ENCODE results near the gene NR2F1-AS1.

The NR2F1-AS1 gene

GRCh38 chr5:93603078-93603792, 22.2 kb upstream of the NR2F1-AS1 start:
- no peak for DNase-seq

- no peak for DNase-seq
These were observed 21.4 kb upstream of the NR2F1-AS1 start for GRCh38 chr5:93602241-93603077.

GRCh38 chr5:93601802-93602155, 20.8 kb upstream of the NR2F1-AS1 start:
- no peak for DNase-seq

DNA sequence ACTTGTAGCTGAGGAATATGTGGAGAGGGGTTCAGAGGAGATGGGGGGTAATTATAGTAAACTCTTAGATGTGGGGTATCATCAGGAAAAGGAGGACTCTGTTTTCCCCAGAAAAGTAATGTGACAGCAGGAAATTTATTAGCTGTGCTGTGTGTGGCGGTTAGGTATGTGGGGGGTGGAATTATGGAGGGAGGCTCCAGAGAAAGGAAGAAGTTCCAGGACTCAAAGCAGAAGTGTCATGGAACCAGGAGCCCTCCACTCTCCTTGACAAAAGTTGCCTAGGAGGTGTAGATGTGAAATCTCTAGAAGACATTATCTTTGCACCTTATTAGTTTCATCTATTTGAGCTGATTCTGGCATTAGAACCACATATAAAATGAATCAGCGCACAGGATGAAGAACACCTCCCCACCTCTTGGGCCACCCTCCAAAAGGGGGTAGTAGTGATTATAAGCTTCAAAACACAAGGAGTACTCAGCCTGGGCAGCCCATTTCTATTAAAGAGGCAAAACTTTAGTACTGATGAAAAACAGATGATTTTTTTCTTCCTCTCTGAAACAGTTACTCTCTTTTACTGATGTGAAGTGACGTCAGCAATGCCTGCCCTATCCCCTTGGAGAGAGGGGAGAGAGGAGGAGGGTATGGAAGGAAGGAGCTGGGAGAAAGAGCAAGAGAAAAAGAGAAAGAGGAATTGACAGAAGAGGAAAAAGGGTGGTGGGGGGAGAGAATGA, 20.2 kb upstream of the NR2F1-AS1 start:
- peak in 1 of 2 experiments; percentile 49 for DNase-seq

DNA sequence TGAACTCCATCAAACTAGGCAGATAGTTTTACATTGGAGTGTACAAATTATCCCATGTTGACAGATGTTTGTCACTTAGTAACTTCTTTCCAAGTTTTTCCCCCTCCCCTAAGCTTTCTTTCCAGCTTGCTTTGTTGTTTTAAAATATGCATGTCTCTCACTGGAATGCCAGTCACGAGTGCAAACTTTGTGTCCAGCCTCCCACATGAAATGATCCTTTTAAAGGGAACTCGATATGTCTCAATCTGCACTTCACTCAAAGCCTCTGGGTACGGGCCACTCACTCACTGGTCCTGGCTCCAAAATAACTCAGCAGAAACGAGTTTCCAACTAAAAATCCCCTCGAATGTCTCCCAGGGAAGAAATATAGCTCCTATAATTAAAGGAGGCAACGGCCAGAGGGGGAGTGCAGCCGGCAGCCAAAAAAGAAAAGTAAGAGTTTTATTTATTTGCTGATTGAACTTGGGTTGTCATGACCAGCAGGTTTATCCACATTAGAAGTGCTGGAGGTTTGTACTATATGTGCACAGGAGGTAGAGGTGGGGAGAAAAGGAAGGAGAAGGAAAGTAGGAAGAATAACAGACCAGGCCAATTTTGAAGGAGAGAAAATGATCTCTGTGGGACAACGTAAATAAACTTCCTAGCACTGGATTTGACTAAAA, 19.5 kb upstream of the NR2F1-AS1 start:
- DNase-seq = no peak

DNA sequence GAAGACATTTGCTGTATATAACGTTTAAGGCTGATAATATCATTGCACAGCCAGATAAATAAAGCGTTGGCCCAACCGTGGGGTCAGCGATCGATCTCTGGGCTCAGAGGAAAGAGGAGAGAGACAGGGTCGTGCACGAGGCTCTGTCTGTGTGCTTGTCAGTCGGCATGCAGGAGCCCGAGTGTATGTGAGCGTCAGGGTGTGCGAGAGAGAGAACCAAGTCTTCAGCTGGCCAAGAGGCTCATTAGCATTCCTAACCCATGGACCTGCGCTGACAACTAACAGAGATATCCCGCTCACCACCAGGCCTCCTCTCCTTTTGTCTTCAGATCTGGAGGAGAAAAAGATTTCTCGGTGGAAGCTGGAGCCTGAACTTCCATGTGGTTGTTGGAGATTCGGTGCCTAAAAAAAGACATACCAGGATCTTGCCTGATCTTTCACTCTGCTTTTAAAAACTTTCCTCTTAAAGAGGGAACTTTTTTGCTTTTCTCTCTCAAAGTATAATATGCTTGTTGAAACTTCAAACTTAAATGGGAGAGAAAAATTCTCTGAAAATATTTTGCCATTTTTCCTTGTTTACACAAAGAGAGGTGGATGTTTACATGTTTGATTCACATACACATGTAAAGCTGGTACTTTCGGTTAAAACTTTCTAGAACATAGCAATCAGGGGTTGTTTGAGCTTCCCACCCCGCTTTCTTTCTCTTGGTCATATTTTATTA, 18.5 kb upstream of the NR2F1-AS1 start:
- peak in 1 of 2 experiments; percentile 50 for DNase-seq

- DNase-seq = no peak
These were observed 18.0 kb upstream of the NR2F1-AS1 start for GRCh38 chr5:93599001-93599379.

GRCh38 chr5:93598091-93599000, 17.3 kb upstream of the NR2F1-AS1 start:
- DNase-seq = no peak

DNA sequence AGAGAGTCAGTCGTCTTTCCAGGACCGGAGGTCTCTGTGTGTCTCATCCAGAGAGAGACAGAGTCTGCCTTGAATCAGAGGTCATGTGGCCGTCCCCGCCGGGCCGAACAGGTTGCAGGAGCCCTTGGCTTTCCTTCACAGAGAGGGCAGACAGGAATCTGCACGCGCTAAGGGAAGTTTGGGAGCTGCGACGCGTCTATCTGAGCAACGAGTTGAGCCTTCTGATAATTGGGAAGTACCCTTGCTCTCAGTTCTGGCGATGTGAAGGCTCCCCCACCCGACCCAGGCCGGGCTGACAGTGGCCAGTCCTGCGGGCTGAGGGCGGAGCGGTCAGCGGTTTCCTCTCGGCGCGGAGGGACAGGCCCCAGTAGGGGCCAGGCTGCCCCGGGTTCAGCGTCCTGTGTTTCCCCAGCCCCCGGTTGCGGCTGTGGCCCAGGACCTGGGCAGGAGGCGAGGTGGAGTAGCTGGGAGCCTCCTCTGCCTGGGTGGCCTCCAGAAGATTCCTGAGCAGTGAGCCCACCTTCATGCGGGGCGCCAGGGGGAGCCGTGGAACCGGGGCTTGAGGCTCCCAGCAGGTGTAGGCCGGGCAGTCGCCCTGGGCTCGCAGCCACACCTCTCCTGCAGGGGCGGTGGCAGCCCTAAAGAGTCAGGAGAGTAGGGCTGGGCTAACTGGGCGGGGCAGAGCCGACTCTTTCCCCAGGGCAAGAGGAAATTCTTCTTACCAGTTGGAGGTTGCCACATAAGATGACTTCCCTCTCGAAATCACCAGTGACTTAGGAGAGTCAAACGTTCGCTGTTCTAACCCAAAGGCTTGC, 15.9 kb upstream of the NR2F1-AS1 start:
- no peak for DNase-seq

GRCh38 chr5:93596310-93596675, 15.3 kb upstream of the NR2F1-AS1 start:
- DNase-seq = no peak

- DNase-seq = no peak
These were observed 14.6 kb upstream of the NR2F1-AS1 start for GRCh38 chr5:93595420-93596147.

- no peak for DNase-seq
These were observed 13.8 kb upstream of the NR2F1-AS1 start for GRCh38 chr5:93594591-93595419.

DNA sequence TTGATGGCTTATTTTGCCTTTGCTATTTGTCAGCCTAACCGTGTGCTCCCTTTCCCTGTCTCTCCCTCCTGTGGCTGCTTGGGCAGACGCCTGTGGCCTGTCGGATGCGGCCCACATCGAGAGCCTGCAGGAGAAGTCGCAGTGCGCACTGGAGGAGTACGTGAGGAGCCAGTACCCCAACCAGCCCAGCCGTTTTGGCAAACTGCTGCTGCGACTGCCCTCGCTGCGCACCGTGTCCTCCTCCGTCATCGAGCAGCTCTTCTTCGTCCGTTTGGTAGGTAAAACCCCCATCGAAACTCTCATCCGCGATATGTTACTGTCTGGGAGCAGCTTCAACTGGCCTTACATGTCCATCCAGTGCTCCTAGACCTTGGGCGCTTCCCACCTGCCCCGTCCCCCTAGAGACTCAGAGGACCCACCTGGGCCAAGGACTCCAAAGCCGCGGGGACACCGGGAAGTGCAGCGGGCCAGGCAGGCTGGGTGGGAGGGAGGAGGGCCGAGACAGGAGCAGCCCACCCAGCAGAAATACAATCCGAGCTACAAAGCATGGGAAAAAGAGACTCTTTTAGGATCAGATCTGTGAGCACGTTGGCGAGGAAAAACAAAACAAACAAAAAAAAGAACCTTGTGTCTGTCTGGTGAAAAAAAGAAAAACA, 12.6 kb upstream of the NR2F1-AS1 start:
- peak in 1 of 2 experiments; percentile 46 for DNase-seq

DNA sequence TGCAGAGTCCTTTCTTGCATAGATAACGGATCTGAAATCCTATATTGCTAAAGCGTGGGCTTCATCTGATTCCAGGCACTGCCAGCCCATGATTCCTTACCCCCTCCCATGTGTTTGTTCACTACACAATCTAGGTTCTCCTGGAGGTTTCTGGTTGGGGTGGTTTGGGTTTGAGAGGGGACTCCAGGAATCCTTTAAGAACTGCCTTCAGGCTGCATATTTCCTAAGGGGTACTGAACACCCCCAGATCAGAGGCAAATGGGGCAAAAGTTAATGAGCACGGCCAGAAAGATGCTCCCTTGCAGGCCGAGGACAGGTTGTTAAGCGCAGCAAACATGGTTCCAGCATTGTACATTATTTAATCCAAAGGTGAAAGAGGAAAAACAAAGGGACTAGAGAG, 11.9 kb upstream of the NR2F1-AS1 start:
- DNase-seq = no peak

DNA sequence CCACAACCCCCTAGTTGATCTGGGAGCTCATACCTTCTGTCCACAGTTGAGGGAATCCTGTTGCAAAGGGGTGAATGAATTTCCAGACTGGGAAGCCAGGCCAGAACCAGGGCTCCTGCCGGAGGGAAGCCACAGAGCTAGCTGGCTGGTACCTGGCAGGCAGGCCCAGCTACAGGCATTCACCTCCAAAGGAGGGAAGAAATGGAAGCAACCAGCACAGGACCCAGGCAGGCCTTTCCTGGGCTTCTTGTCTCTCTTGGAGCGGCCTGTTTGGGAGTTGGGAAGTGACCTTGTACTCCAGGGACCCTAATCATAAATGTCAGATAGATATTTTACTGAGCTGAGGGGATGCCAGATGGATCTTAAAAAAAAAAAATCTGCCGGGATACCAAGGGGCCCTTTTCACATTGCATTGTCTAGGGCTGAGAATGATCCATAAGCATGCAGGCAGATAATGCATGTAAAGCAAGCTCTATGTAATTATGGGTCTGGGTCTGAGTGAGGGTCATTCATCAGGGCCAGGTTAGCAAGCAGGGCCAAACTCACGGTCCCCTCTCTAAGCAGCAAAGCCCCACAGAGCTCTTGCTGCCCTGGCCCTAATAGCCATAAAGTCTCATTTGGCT, 10.4 kb upstream of the NR2F1-AS1 start:
- no peak for DNase-seq

- no peak for DNase-seq
These were observed 9.5 kb upstream of the NR2F1-AS1 start for GRCh38 chr5:93590493-93590892.

DNA sequence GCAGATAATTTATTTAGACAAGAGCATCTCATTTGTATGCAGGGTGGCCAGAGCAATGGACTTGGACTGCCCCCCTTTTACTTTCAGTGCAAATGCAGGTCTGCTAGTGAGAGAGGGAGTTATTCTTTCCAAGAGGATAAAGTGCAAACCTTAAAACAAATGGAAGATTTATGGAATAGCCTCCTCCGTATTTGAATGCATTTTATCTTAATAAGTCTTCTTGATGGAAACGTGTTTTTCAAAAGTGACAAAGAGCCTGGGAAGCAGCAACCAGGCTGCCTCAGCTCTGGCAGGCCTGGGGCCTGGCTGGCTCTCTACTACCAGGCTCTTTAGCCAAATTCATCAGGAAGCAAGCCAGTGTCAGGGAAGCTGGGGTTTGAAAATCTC, 8.8 kb upstream of the NR2F1-AS1 start:
- DNase-seq = peak in 1 of 2 experiments; percentile 78
